ENCODE results near the gene UMODL1.

Gene UMODL1

GRCh38 chr21:42039470-42039901, 31.6 kb upstream of the UMODL1 start:
- peak; percentile 73 for DNase-seq (ENCODE audit: low read depth)
- no peak for TF ChIP-seq CTCF (IDR thresholded peaks at IDR 0.05; ENCODE audit: low read length, missing control alignments)
- no peak overlapping the region for H3K4me3 ChIP-seq (replicated peaks; ENCODE audit: low read depth, low read length)

DNA sequence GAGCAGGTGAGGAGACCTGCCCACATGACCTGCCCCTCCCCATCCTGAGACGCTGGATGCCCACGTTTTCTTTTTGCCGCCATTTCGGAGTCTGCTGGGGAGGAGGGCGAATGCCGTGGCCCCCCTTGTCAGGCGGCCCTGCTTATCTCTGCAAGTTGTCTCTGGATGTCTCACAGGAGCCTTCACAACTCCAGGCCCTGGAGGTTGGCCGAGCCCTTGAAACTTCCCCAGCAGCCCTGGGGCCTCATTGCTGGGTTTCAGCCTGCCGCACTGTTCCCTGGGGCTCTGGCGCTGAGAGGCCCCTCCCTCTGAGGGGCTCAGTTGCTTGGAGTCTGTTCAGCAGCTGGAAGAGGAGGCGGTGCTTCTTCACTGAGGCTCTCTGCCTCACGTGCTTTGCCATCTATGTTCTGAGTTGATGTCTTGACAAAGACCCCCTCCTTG, 31.2 kb upstream of the UMODL1 start:
- H3K4me3 ChIP-seq (replicated peaks; ENCODE audit: low read depth, low read length) = no peak overlapping the region
- peak; percentile 58 for DNase-seq (ENCODE audit: low read depth)
- TF ChIP-seq CTCF (IDR thresholded peaks at IDR 0.05; ENCODE audit: low read length, missing control alignments) = no peak

- no peak overlapping the region for H3K4me3 ChIP-seq (replicated peaks; ENCODE audit: low read depth, low read length)
- peak; percentile 98 for DNase-seq (ENCODE audit: low read depth)
- TF ChIP-seq CTCF (IDR thresholded peaks at IDR 0.05; ENCODE audit: low read length, missing control alignments) = no peak
These were observed 30.5 kb upstream of the UMODL1 start for GRCh38 chr21:42040411-42041180.

- no peak for TF ChIP-seq CTCF (IDR thresholded peaks at IDR 0.05; ENCODE audit: low read length, missing control alignments)
- no peak overlapping the region for H3K4me3 ChIP-seq (replicated peaks; ENCODE audit: low read depth, low read length)
- DNase-seq (ENCODE audit: low read depth) = no peak
These were observed 29.9 kb upstream of the UMODL1 start for GRCh38 chr21:42041246-42041645.

DNA sequence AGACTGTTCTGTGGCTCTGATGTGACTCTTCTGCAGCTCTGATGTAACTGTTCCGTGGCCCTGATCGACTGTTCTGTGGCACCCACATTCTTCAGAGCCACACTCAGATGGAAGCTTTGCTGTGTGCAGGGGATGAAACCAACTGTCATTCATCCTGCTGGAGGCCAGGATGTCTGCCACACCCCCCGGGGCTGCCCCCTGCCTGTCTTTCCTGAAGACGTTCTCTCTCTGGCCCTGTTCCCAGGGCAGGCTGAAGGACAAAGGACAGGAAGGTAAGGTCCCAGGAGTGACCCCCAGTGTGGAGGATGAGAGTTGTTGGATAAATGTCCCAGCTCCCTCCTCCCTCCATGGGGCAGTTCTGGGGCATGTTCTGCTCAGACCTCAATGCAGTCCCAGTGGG, 29.4 kb upstream of the UMODL1 start:
- no peak for DNase-seq (ENCODE audit: low read depth)
- no peak overlapping the region for H3K4me3 ChIP-seq (replicated peaks; ENCODE audit: low read depth, low read length)
- TF ChIP-seq CTCF (IDR thresholded peaks at IDR 0.05; ENCODE audit: low read length, missing control alignments) = no peak

- no peak for TF ChIP-seq CTCF (IDR thresholded peaks at IDR 0.05; ENCODE audit: low read length, missing control alignments)
- H3K4me3 ChIP-seq (replicated peaks; ENCODE audit: low read depth, low read length) = no peak overlapping the region
- DNase-seq (ENCODE audit: low read depth) = no peak
These were observed 28.5 kb upstream of the UMODL1 start for GRCh38 chr21:42042651-42043050.

Data from fibroblast of pulmonary artery (primary cell).